ENCODE results near the gene FOXP2.
"Not testable (repeated sequence)": the region's sequence is repeated elsewhere in the genome, so short reads cannot be mapped to it uniquely, and the experiment has no call there.

The FOXP2 gene

DNA sequence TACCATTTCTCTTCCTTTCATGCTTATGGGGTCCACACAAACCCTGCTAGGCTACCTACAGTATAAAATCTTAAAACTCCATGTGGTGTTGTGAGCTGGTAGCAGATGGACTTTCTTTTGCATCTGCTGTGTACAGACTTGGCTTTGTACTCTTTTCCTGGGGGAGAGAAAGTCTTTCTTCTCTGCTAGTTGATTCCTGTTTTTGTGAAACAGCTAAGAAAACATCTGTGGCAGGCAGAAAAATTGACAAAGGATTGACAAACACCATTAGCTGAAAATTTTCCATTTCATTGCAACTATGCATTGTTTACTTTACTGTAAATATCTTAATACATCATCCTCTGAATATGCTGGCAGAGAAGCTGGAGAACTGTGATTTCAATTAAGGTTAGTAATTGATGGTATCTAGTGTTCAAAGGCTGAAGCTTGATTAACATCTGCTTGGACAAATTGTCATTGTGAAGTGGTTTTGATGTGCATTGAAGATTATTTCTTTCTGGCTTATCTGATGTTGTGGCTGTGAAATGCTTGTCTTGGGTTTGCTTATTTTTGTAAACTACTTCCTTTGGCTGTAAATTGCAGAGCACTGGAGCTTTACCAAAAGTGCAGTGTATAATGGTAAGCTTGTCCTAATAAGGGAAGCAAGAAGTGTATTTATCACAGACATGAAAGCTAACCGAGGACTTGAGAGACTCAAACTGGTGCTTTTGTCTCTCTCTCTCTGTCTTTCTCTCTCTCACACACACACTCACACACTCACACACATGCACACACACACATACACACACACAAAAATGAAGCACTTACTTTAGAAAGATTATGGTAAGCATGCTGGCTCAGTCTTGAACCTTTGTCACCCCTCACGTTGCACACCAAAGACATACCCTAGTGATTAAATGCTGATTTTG is at the start of gene FOXP2:
Gene FOXP2 (plus strand): TSS at position 660 of the 908 bp plus-strand sequence. CDS start 11,697 bp downstream, outside the sequence.
- no peak for DNase-seq

DNA sequence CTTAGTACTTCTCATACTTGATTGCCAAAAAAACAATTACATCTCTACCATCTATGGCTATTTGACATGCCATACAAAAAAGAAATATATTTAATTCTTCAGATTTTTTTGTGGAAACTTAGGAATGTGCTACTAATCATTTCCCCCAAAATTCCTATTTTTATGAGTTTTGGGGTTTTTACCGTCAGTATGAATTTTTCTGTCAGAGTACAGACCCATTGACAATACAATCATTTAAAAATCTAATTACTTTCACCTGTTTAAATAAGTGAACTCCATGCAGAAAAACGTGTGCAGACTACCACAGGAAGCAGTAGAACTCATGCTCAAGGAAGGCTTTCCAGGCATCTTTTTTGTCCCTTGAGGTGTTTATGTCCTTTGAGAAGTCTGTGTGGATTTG is 48.8 kb upstream of the FOXP2 start:
- no peak for DNase-seq

DNA sequence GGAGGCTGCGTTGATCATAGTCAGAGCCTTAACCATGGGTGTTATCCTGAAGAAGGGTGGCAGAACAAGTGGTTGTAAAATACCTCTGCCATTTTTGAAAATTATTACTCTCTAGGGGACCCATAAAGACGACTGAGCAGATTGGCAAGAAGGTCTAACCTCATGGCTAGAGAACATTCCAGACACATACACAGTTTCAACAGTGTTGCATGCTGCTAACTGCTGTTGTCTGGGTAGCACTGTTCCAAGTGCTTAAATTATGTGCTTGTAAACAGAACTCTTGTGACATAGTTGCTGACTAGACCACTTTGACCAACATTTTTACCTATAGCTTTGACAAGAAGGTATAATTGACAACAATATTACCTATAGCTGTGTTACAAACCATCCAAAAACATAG is 46.1 kb upstream of the FOXP2 start:
- no peak for DNase-seq

DNA sequence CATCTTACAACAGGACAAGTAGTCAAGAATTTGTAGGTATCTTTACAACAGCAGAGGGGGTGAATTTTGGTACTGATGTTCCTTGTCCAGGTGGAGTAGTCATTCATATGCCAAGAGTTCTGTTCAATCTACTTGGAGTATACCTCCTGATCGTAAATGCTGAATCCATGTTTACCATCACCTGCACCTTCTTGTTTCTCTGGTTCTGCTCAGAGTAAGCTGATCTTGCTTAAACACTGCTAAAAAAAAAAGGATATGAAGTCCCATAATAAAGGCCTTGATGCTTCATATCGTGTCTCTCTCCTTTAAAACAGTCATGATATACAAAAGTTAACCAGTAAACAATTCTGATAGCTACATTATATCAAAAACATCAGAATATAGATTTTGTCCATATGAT is 45.3 kb upstream of the FOXP2 start:
- no peak for DNase-seq

DNA sequence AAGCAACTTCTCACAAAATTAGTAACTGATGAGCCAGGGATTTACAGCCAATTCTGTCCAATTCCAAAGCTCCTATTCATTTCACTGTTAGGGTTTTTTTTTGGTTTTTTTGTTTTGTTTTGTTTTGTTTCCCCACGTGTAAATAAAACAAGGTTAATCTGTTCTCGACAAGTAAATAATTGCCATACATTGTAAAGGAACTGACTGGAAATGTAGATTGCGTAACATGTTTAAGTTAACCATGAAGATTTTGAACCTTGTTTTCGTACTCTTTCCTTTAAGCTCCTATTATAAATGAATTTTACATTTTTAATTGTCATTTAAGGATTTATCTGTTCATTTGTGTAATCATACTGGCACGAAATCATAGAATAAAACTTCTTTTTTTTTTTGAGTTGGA is 42.0 kb upstream of the FOXP2 start:
- no peak for DNase-seq

DNA sequence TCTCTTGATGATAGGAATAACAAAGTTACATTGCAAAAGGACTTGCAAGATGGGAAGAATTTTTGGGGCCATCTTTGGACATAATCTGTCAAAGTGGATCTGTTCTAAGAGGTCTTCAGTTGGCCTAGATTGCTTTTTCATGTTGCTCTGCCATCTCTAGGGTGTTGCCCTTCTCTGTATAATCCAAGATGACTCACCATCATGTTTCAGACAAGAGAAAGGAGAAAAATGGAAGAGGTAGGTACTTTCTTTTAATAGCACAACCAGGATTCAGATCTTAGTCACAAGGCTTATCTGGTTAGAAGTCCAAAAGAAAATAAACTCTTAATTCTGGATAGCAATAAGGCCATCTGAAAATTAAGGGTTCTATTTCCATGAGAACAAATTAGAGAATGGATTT is 38.7 kb upstream of the FOXP2 start:
- DNase-seq: no peak

DNA sequence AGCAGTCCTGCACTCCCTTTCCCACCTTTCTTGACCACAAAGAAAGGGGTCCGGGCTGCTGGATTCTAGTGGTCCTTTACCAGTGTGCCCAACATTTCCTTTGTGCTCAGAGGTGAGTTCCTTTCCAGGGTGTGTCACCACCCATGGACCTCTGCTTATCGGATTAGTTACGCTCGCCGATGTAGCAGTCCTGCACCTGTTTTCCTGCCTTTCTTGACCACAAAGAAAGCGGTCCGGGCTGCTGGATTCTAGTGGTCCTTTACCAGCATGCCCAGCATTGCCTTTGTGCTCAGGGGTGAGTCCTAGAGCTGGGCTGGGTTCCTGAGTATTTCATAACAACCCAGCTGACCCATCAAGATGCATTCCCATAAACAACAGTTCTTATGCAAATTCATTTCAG is 30.7 kb upstream of the FOXP2 start:
- not testable (repeated sequence) for DNase-seq

DNA sequence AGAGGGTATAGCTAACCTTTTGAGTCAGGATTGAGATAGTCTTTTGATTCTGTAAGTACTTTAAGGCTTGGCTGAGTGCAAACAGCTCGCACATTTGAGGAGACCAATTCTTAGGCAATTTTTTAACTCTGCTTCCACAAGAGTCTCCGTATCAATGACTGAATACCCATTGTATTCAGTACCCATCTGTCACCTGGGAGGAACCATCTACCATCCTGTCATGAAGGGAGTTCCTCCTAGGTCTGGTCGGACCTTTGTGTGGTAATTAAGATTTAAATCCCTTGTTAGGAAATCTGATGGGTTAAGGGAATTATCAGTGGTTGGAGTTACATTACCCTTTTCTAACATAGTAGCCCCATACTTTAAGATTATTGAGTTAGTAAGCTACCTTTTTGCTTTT is 30.3 kb upstream of the FOXP2 start:
- DNase-seq: not testable (repeated sequence)

DNA sequence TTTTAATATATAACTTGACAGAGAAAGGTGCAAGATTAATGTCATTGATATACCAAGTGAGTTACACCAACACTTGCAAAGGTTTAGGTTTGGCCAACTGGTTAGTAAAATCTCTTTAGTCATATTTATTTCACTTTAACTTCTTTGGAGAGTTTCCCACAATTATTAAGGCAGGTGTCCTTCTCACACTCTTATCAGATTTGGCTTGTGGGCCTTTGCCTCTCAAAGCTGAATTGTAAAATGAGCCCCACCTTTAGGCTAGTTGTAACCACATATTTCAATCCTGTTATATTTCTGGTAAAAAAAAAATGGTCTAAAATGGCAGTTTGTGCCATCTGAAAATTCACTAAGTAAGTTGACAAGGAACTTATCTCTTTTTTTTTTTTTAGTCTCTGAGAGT is 26.6 kb upstream of the FOXP2 start:
- no peak for DNase-seq

DNA sequence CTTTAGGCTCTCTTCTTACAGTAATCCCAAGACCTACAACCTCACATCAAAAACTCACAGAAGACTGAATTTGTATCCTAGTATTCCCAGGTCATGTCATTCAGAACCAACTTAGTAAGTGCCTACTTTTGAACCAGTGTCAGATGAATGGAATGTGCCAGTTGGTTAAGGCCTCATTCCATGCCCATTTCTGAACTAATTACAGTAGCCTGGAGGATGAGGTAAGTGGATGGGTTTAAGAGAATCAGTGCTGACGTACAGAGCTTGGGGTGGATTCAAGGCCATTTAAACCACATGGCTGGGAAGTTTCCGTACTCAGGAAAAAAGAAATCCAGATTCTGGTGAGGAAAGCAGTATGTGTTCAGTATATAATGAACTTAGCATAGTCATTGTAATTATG is 21.9 kb upstream of the FOXP2 start:
- DNase-seq: no peak

DNA sequence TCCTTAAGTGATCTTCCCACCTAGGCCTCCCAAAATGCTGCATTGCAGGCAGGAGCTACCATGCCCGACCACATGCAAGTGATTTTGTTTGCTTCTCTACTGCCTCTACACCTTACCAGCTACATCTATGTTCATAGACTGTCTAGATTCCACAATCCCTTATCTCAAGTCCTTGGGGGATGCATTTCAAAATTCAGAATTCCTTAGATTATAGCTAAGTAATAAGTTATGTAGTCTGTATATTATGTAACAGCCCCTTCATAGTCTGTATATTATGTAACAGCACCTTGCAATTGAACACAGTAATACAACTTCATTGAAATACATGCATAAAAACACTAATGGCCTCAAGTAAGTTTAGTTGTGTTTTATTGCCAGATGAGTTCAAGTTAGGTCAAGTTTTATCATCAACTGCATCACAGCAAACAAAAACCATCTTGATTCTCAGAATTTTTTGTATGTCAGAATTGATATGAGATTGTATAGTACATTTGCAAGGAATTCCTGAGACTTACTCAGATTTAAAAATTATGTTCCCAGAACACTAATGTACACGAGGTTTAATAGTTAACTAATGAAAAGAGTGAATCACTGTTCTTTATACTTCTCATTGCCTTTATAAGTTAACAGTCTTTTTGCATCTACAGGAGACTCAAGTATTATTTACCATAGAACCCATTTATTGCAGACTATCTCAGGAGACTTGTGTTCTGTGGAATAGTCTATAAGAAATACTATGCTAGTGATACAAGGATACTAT is 11.6 kb upstream of the FOXP2 start:
- DNase-seq: no peak

DNA sequence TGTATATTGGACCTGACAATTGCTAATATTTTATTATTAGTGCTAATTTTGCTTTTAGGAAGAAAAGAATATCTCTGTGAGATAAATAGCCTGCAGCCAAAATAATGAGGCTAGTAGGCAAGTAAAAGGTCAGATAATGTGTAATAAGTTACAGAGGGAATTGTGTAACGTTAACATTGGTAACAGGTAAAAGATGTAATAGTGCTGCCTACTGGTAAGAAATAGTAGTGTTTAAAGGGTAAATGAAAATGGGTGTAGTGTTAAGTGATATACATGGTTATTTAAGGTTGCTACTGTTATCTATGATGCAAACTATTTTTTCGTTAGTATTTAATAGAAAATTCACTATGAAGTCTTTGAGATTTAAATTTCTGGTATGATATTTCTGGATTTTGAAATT is 9.2 kb upstream of the FOXP2 start:
- no peak for DNase-seq

DNA sequence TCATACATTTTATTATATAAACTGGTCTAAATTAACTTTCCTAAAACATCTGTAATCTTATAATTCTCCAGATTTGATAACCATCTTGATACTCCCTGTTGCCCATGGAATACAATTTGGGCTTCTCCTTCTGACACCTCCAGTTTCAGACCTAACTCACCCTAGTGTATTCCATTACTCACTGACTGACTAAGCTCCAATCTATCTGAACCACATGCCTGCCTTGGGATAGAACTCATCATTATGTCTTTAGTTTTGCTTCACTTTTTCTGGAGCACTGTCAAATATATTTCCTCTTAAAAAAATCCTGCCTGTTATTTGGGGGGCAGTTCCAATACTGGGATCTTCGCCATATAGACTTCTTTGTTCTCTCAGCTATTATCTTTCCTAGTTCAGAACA is 4.9 kb upstream of the FOXP2 start:
- DNase-seq: no peak

DNA sequence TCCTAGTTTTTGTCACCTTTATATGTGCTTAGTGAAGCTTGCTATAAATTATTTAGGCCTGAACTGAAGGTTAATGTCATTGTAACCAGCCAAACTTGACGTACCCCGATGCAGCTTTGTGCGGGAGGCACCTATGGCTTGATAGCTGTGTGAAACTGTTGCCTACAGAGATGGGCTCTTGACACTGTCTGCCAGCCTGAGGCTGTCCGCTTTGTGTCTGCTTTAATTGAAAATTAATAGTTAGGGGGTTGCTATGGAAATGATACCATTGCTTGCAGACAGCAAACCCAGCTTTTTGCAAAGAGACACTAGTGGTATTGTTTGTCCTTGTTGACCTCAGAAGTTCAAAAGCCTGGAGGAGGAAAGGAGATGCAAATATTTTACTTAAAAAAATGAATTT is 2.1 kb upstream of the FOXP2 start:
- DNase-seq: no peak

DNA sequence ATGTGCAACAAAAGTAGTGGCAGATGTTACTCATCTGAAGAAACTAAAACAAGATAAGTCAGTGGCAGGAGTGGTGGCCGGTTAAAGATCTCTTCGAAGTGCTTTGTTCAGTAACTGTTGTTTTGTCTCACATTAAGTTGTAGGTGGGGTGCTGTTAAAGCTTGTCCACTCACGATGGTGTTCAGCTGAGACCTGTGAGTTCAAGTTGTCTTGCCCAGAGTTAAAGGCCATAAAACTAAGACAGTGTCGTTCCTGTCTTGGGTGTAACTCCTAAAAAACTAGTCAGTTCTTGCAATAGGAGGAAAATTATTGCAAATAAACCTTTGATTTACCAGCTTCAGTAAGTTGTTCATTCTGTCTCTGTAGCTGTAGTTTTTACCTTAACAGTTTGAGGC is 857 bp upstream of the FOXP2 start:
- DNase-seq: no peak

DNA sequence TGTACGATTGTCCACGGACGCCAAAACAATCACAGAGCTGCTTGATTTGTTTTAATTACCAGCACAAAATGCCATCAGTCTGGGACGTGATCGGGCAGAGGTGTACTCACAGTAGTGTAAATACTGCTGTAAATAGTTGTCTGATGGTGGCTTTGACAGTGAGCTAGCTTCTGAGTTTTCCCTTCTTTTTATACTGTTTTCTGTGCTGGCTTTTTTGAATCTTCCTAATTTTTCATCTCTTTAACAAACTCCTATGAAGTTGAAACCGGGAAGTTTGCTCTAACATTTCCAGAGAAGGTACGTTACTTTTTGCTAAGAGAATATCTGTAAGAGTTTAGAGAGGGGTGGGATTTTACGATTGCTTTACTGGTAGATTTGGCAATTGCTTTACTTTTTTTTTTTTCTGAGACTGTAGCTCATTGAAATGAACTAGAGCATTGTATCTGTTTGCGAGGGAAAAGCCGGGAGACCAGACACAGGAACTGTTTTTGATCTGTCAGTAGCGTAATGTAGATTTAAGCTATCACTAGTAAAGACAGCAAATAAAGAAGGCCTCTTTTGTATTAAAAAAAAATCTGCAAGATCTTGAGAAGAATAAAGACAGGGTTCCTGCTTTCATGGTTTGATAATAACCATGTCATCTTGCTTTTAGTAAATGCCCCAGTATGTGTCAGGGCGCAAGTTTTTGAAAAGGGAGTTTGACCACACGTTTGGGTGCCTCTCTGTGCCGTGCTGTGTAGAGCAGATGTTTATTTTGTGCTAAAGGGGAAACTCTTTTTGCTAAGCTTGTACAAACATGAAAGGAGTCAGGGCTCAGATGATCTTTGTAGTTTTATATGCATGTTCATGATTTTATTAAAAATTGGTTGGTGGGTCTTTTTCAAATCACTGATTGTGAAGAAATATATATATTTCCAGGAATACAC is 712 bp downstream of the FOXP2 start:
- DNase-seq: no peak

DNA sequence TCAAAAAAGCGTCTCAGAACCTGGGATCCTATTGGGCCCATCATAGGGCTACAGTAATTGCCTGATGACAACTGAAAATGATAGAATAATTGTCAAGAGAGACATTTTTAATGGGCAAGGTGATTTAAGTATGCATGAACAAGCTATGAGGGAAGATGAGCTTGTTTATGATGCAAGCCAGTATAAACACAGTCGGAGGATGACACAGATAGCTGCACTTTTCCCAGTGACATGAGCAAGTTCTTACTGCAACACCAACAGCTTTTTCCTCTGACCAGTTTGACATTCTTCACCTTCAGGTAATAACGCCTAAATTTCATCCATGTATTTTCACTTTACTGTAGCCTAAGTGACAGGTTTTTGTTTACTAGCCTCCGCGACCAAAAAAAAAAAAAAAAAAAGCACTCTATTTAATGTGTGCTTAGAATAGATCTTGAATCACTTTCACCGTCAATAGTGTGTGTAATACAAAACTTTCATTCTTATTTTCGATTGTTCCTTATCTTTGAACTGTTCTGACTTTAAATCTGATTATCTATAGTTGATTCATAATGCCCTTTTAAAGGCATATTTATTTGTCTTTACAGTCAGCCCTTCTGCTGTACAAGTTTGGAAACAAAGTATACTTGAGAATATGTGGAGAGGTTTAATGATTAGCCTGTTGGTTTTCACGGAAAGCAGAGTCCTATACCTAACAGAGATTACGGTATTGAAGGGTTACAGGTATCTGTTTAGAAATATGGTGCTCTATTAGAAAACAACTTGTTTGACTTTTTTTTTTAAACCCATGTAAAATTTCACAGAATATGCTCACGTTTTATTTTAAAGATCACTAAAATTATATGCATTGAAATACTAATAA is 1.7 kb downstream of the FOXP2 start:
- no peak for DNase-seq

DNA sequence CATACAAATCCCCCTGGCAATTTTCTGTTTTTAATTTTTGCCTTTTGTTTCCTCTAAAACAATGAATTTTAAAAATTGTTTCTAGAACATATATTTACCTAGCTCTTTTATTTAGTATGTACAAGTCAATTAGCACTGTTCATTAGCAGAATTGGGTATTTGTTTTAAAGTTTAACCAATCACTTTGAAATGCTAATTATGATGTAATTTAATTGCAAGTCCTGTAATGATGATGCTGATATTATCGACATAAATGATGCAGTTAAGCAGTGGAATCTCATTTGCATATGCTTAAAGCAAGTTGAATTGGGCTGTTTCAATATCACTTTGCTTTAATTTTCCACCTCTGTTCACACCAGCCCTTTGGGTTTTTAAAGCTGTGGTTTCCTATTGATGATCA is 2.7 kb downstream of the FOXP2 start:
- DNase-seq: no peak

DNA sequence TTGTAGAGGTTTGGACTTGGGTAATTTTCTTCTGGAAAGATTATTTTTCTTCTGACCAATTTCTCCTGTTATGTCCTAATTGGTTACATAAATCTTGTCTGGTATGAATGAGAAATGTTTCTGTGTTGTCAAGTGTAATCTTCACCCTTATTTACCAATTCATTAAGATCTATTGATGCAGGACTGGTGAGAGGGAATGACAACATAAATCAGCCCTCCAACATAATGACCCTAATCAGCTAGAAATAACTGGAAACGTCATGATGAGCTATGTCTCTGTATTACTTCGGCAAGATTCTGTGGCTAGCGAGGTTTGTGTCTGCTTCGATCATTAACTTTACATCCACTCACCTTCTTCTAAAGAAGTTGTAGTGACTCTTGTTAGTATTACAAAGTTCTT is 3.5 kb downstream of the FOXP2 start:
- DNase-seq: no peak

DNA sequence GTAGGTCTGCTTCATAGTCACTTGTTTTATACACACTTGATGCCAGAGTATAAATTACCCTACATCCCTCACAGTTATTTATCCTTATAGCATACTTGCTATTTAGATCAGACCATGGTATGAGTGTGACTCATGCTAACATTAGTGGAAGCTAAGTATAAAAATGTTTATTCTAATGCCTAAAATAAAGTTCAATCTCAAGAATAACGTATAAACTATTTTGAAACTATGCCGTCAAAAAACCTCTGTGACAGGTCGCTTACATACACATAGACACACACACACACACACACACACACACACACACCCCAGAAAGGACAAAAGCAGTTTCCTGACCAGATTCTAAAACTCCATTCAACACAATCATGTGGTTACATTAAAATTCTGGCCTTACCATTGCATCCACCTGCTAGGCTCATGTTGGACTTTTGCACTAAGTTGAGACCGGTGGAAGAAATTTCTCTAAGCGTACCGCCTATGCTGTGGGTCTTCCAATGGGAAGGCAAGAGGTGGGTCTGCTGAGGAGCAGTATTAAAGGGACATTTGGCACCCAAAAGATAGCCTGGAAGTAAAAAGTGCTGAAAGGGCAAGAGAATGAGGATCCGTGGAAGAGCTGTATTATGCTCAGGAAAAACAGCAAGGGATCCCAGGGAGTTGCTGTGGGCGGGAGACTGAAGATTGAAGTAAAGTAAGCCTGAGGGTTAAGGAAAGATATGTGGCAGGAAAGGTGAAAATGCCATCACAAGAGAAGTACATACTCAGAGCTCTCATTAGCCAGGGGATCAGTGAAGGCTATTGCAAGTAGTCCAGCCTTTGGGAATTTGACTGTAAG is 5.0 kb downstream of the FOXP2 start:
- DNase-seq: no peak
